IMR-90 (cell line): ENCODE measurements around the gene PQBP1.

ENCODE experiments used
- CEBPB ChIP-seq: IDR thresholded peaks from 2 replicates; pipeline ENCODE4 v1.6.1; 2012; ENCODE audit warnings: low read depth, low read length, improper control_type of control experiment
- CTCF ChIP-seq: conservative IDR thresholded peaks from 2 replicates; pipeline ENCODE4 v1.5.1; 2012; ENCODE audit warnings: mild to moderate bottlenecking, low read depth, low read length, improper control_type of control experiment
- FOS ChIP-seq: fragments of 150-350 bp; IDR thresholded peaks from 2 replicates; pipeline ENCODE4 v1.6.1; 2016; ENCODE audit warnings: low read depth, low read length
- NFE2L2 ChIP-seq: fragments of 150-350 bp; IDR thresholded peaks from 2 replicates; pipeline ENCODE4 v1.6.1; 2016; ENCODE audit warnings: low read depth, mild to moderate bottlenecking, low read length
- POLR2A ChIP-seq: IDR thresholded peaks from 2 replicates; pipeline ENCODE4 v1.6.1; 2012; ENCODE audit warnings: mild to moderate bottlenecking, low read depth, low read length
- RAD21 ChIP-seq: IDR thresholded peaks from 2 replicates; pipeline ENCODE4 v1.6.1; 2012; ENCODE audit warnings: low read length, improper control_type of control experiment
- RFX5 ChIP-seq: IDR thresholded peaks from 2 replicates; pipeline ENCODE4 v1.8.0; 2012; ENCODE audit warnings: low read depth, mild to moderate bottlenecking, low read length, moderate library complexity
- SMC3 ChIP-seq: fragments of 150-350 bp; IDR thresholded peaks from 2 replicates; pipeline ENCODE4 v1.6.1; 2016; ENCODE audit warnings: low read depth, mild to moderate bottlenecking, antibody characterized with exemption, low read length, moderate library complexity
- USF2 ChIP-seq: fragments of 150-350 bp; IDR thresholded peaks from 2 replicates; pipeline ENCODE4 v1.6.1; 2017; ENCODE audit warnings: mild to moderate bottlenecking, antibody characterized with exemption, low read length, low read depth

GRCh38 chrX:48923771-48924170 is 26.0 kb downstream of the PQBP1 start:
- TF ChIP-seq CTCF = no peak
- TF ChIP-seq FOS = no peak
- no peak for TF ChIP-seq RFX5
- TF ChIP-seq SMC3 = no peak
- no peak for TF ChIP-seq POLR2A
- TF ChIP-seq CEBPB = no peak
- TF ChIP-seq RAD21 = no peak
- TF ChIP-seq USF2 = no peak
- TF ChIP-seq NFE2L2 = no peak
